HG02763 (cell line): Measurements from ENCODE around the gene ACTA2.

ENCODE experiments used
- ATAC-seq: cut with Tn5 transposase; IDR thresholded peaks from one replicate; pipeline ENCODE4 v1.9.1; 2021; ENCODE audit warnings: mild to moderate bottlenecking, moderate library complexity; ENCODE audit not compliant: unreplicated experiment

The ACTA2 gene

GRCh38 chr10:88981435-88981834 is 28.9 kb upstream of the ACTA2 start:
- no peak for ATAC-seq

GRCh38 chr10:88980800-88981199 is 28.2 kb upstream of the ACTA2 start:
- no peak for ATAC-seq

GRCh38 chr10:88980247-88980646 is 27.7 kb upstream of the ACTA2 start:
- no peak for ATAC-seq

GRCh38 chr10:88979603-88980002 is 27.0 kb upstream of the ACTA2 start:
- no peak for ATAC-seq

GRCh38 chr10:88979153-88979562 is 26.6 kb upstream of the ACTA2 start:
- no peak for ATAC-seq

GRCh38 chr10:88978463-88978862 is 25.9 kb upstream of the ACTA2 start:
- no peak for ATAC-seq

GRCh38 chr10:88975377-88975720 is 22.8 kb upstream of the ACTA2 start:
- no peak for ATAC-seq

- no peak for ATAC-seq
These were observed 22.1 kb upstream of the ACTA2 start for GRCh38 chr10:88974446-88975376.

GRCh38 chr10:88974012-88974411 is 21.4 kb upstream of the ACTA2 start:
- ATAC-seq: no peak

GRCh38 chr10:88971221-88972061 is 18.9 kb upstream of the ACTA2 start:
- ATAC-seq: no peak

GRCh38 chr10:88968391-88968790 is 15.8 kb upstream of the ACTA2 start:
- ATAC-seq: no peak

- ATAC-seq: no peak
These were observed 14.2 kb upstream of the ACTA2 start for GRCh38 chr10:88966797-88967196.

- no peak for ATAC-seq
These were observed 12.4 kb upstream of the ACTA2 start for GRCh38 chr10:88964869-88965415.

GRCh38 chr10:88964360-88964759 is 11.8 kb upstream of the ACTA2 start:
- no peak for ATAC-seq

- no peak for ATAC-seq
These were observed 10.7 kb upstream of the ACTA2 start for GRCh38 chr10:88963318-88963717.

- ATAC-seq: no peak
These were observed 9.8 kb upstream of the ACTA2 start for GRCh38 chr10:88962336-88962735.

- ATAC-seq: no peak
These were observed 8.7 kb upstream of the ACTA2 start for GRCh38 chr10:88961266-88961665.

- ATAC-seq: no peak
These were observed 8.2 kb upstream of the ACTA2 start for GRCh38 chr10:88960802-88961201.

- ATAC-seq: no peak
These were observed 6.1 kb upstream of the ACTA2 start for GRCh38 chr10:88958721-88959120.

GRCh38 chr10:88957381-88957780 is 4.8 kb upstream of the ACTA2 start:
- ATAC-seq: no peak

GRCh38 chr10:88954458-88955083 is 2.0 kb upstream of the ACTA2 start:
- no peak for ATAC-seq
